ENCODE results near the gene PACSIN2.
"Not testable (repeated sequence)": the region's sequence is repeated elsewhere in the genome, so short reads cannot be mapped to it uniquely, and the experiment has no call there.

The PACSIN2 gene

DNA sequence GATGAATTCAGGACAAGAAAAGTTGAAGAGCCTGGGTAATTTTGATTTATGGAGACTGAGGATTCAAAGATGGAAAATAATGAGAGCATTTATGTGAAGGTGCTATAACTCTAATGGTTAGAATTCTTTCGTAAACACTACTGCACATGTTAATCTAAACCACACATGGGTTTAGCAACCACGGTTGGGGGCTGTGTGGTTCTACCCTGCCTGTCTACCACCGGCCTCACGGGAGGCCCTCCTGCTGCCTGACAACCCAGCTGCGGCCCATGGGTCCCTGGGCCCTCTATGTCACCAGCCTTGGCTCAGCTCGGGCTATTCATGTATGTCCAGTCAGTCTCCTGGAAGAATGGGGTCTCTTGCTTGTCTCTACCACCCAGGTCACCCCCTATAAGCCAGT, 89.4 kb downstream of the PACSIN2 start:
- peak; percentile 85 for DNase-seq (ENCODE audit: low read depth)
- TF ChIP-seq POLR2A (IDR thresholded peaks at IDR 0.05; ENCODE audit: extremely low read depth, insufficient read length) (no peak), MYC (IDR thresholded peaks at IDR 0.05; ENCODE audit: low read depth, low read length) (peak; percentile 51)
- TF ChIP-seq, protein P1, sequence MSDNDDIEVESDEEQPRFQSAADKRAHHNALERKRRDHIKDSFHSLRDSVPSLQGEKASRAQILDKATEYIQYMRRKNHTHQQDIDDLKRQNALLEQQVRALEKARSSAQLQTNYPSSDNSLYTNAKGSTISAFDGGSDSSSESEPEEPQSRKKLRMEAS (IDR thresholded peaks at IDR 0.05; ENCODE audit: low read depth, low read length): peak; percentile 83
- no peak overlapping the region for H3K4me3 ChIP-seq (ENCODE audit: low read depth, low read length)

DNA sequence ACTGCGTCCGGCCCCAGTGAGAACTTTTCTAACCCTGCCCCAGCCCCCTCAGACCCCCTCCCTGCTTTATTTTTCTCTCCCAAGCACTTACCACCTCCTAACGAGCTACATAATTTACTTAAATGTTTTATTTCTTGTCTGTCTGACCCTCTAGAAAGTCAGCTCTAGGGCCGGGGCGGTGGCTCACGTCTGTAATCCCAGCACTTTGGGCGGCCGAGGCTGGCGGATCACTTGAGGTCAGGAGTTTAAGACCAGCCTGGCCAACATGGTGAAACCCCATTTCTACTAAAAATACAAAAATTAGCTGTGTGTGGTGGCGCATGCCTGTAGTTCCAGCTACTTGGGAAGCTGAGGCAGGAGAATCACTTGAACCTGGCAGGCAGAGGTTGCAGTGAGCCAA, 89.9 kb downstream of the PACSIN2 start:
- H3K4me3 ChIP-seq (ENCODE audit: low read depth, low read length); DNase-seq (ENCODE audit: low read depth): not testable (repeated sequence)

DNA sequence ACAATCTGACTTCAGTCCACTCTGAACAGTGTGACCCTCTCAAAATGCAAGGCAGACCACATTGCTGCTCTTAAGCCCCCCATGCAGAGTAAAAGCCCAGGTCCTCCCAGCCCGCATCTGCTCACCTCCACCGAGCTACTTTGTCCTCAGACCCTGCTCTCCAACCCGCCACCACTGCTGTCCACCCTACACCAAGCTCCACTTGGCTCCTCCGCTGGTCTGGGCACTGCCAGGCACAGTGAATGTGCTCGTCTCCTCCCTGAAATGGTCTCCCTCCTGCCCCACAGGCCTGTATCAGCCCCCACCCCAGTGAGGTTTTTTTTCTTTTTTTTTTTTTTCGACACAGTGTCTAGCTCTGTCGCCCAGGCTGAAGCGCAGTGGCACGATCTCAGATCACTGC, 90.5 kb downstream of the PACSIN2 start:
- DNase-seq (ENCODE audit: low read depth): no peak
- TF ChIP-seq POLR2A (IDR thresholded peaks at IDR 0.05; ENCODE audit: extremely low read depth, insufficient read length): no peak
- TF ChIP-seq, protein P2, sequence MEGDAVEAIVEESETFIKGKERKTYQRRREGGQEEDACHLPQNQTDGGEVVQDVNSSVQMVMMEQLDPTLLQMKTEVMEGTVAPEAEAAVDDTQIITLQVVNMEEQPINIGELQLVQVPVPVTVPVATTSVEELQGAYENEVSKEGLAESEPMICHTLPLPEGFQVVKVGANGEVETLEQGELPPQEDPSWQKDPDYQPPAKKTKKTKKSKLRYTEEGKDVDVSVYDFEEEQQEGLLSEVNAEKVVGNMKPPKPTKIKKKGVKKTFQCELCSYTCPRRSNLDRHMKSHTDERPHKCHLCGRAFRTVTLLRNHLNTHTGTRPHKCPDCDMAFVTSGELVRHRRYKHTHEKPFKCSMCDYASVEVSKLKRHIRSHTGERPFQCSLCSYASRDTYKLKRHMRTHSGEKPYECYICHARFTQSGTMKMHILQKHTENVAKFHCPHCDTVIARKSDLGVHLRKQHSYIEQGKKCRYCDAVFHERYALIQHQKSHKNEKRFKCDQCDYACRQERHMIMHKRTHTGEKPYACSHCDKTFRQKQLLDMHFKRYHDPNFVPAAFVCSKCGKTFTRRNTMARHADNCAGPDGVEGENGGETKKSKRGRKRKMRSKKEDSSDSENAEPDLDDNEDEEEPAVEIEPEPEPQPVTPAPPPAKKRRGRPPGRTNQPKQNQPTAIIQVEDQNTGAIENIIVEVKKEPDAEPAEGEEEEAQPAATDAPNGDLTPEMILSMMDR (IDR thresholded peaks at IDR 0.05; ENCODE audit: low read depth, low read length): no peak
- TF ChIP-seq, protein P1 (IDR thresholded peaks at IDR 0.05; ENCODE audit: low read depth, low read length): no peak
- TF ChIP-seq MYC (IDR thresholded peaks at IDR 0.05; ENCODE audit: low read depth, low read length): no peak

DNA sequence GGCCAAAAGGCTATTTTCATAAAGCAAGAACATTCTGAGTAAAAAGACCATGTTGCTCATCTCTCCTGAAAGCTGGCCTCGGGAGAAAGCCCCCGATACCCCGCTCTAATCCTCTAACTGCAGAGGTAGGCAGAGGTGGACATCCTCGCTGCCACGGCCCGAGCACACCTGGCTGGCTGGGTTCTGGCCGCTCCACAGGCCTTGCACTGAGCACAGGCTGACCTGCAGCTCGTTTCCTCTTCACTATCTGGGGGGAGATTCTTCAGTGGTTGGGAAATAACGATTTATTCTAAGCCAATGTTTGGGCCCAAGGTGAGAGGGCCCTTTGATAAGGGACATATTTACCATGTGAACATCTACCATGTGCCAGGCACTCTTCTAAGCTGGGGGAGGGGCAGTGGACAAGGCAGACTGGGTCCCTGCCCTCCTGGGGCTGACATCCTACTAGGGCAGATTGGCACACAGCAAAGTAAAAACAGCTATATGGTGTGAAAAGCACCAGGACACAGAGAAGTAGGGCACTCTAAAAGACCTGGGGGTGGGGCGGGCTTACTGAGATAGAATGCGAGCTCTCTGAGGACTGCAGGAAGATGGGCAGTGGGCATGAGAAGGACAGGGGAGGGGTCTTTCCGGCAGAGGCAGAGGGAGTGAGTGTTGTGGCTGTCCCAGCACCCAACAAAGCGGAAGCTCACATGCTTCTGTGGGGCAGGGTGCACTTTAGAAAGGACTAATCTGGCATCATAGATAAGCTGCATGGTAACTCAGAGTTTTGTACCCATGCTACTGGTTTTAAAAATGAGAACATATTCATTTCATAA, 92.4 kb downstream of the PACSIN2 start:
- no peak overlapping the region for H3K4me3 ChIP-seq (ENCODE audit: low read depth, low read length)
- TF ChIP-seq MYC (IDR thresholded peaks at IDR 0.05; ENCODE audit: low read depth, low read length) (peak; percentile 28; the same call in 1 of the 2 replicates), POLR2A (IDR thresholded peaks at IDR 0.05; ENCODE audit: extremely low read depth, insufficient read length) (no peak)
- TF ChIP-seq, protein P1 (IDR thresholded peaks at IDR 0.05; ENCODE audit: low read depth, low read length): 0 out of 2 replicates have a peak, but pooled peaks have one; percentile 12
- DNase-seq (ENCODE audit: low read depth): peak; percentile 81

More for the DNA sequence above, 90.5 kb downstream of the PACSIN2 start:
- H3K4me3 ChIP-seq (ENCODE audit: low read depth, low read length): no peak overlapping the region

DNA sequence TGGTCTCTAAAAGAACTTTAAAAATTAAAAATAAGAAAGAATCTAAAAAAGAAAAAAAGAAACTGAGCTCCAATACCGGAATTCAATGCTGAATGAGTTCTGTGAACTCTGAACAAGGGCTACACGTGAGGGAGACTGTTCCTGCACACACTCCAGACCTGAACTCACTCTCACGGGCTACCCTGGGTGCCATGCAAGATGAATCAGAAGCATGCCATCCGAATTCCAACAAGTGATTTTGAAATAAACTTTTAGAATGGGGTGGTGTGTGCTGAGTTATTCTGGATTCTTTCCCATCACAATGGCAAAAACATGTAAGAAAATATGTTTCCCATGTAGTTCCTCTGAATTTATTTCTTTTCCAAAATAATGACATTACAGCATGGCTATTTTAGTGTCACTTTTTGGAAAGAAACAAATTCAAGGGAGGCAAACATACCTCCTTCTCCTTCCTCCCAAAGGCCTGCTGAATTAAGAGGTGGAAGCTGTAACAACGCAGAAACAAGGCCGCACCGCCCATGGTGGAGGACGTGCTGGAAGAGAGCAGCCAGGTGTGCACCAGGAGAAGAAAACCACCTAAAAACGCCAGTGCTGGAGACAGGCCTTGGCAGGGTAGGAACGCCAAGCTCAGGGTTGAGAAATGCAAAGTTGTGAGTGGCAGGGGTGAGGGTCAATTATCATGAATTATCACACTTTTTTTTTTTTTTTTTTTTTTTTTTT, 94.7 kb downstream of the PACSIN2 start:
- TF ChIP-seq, protein P1 (IDR thresholded peaks at IDR 0.05; ENCODE audit: low read depth, low read length): no peak
- TF ChIP-seq MYC (IDR thresholded peaks at IDR 0.05; ENCODE audit: low read depth, low read length): no peak
- TF ChIP-seq, protein P2 (IDR thresholded peaks at IDR 0.05; ENCODE audit: low read depth, low read length): no peak
- TF ChIP-seq POLR2A (IDR thresholded peaks at IDR 0.05; ENCODE audit: extremely low read depth, insufficient read length): no peak
- no peak overlapping the region for H3K4me3 ChIP-seq (ENCODE audit: low read depth, low read length)
- no peak for DNase-seq (ENCODE audit: low read depth)

DNA sequence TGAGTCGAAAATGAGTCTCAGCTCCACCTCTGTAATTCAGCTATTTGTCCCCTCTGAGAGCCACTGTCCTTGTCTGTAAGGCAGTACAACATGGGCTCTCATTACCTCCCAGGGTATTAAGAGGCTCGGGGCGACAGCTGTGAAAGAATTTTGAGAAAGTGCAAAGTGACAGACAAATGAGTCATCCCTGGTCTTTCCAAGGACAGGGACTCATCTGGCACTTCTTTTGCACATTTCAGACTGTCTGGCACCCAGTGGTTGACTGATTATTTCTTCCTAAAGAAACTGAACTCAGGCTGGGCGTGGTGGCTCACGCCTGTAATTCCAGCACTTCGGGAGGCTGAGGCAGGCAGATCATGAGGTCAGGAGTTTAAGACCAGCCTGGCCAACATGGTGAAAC, 95.8 kb downstream of the PACSIN2 start:
- DNase-seq (ENCODE audit: low read depth): peak; percentile 61
- TF ChIP-seq POLR2A (IDR thresholded peaks at IDR 0.05; ENCODE audit: extremely low read depth, insufficient read length) (no peak), MYC (IDR thresholded peaks at IDR 0.05; ENCODE audit: low read depth, low read length) (no peak)
- TF ChIP-seq, protein P2 (IDR thresholded peaks at IDR 0.05; ENCODE audit: low read depth, low read length): no peak
- TF ChIP-seq, protein P1 (IDR thresholded peaks at IDR 0.05; ENCODE audit: low read depth, low read length): no peak
- H3K4me3 ChIP-seq (ENCODE audit: low read depth, low read length): no peak overlapping the region

DNA sequence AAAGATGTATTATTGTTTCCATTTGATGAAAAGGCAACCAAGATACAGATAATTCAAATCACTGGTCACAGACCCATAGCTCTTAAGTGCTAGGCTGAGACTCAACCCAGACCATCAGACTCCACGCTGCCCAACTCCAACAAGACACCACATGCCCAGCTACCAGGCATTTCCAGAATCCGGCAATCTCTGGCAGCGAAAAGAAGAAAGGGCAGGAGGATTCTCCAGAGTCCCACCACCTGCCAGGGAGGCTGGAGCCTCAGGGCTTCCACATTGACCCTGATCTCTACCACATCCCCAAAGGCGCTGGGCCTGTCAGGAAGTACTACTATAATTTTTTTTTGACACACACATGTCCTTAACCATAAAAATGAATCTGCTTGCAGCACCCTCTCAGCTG, 96.4 kb downstream of the PACSIN2 start:
- TF ChIP-seq, protein P2 (IDR thresholded peaks at IDR 0.05; ENCODE audit: low read depth, low read length): no peak
- TF ChIP-seq POLR2A (IDR thresholded peaks at IDR 0.05; ENCODE audit: extremely low read depth, insufficient read length) (no peak), MYC (IDR thresholded peaks at IDR 0.05; ENCODE audit: low read depth, low read length) (no peak)
- TF ChIP-seq, protein P1 (IDR thresholded peaks at IDR 0.05; ENCODE audit: low read depth, low read length): no peak
- no peak overlapping the region for H3K4me3 ChIP-seq (ENCODE audit: low read depth, low read length)
- DNase-seq (ENCODE audit: low read depth): no peak

DNA sequence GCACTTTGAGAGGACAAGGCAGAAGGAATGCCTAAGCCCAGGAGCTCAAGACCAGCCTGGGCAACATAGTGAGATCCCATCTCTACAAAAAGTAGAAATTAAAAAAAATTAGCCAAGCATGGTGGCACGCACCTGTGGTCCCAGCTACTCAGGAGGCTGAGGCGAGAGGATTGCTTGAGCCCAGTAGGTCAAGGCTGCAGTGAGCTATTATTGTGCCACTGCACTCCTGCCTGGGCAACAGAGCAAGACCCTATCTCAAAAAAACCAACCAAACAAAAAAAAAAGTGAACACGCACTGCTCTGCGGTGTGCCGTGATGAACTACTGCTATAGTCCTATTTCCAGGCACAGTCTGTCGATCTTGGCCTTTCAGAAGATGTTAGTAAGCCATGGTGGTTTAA, 97.6 kb downstream of the PACSIN2 start:
- not testable (repeated sequence) for DNase-seq (ENCODE audit: low read depth); H3K4me3 ChIP-seq (ENCODE audit: low read depth, low read length)
